LNCAP (cell line): Measurements from ENCODE around the gene ACTRT2.

Source experiments
- TF ChIP-seq, protein P1 (sequence below): fragments of 450-650 bp; IDR thresholded peaks from 2 replicates; pipeline ENCODE4 v1.5.1; 2017; ENCODE audit warnings: mild to moderate bottlenecking

ACTRT2 gene

DNA sequence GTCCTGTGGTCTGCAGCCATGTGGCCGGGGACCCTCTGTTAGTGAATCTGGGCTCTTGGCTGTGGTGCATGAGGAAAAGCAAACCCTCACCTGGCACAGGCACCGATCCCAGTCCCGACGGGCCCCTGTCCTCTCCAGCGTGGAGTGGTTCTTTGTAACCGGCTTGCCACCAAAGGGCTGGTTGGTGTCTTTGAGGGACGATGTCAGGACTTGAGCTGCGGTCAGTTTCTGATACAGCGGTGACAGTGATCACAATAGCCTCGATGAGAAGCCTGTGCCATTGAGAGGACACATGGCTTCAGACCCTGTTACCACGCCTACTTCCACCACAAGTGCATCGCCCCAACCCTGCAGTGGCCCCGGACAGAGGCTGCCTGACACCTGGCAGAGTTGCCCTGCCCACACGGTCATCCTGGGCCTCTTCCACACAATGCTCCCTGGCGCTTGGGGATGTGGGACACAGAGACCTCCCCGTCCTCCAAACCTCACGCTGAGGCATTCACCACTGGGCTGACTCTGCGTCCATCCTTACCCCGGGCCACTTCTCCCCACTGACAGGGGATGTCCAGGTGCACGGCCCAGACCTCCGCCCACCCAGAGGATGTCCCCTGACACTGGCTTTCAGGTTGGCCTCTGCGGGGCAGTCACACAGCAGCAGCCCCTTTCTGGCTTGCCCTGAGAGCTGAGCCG, 18.8 kb upstream of the ACTRT2 start:
- TF ChIP-seq, protein P1, sequence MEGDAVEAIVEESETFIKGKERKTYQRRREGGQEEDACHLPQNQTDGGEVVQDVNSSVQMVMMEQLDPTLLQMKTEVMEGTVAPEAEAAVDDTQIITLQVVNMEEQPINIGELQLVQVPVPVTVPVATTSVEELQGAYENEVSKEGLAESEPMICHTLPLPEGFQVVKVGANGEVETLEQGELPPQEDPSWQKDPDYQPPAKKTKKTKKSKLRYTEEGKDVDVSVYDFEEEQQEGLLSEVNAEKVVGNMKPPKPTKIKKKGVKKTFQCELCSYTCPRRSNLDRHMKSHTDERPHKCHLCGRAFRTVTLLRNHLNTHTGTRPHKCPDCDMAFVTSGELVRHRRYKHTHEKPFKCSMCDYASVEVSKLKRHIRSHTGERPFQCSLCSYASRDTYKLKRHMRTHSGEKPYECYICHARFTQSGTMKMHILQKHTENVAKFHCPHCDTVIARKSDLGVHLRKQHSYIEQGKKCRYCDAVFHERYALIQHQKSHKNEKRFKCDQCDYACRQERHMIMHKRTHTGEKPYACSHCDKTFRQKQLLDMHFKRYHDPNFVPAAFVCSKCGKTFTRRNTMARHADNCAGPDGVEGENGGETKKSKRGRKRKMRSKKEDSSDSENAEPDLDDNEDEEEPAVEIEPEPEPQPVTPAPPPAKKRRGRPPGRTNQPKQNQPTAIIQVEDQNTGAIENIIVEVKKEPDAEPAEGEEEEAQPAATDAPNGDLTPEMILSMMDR, result no peak

DNA sequence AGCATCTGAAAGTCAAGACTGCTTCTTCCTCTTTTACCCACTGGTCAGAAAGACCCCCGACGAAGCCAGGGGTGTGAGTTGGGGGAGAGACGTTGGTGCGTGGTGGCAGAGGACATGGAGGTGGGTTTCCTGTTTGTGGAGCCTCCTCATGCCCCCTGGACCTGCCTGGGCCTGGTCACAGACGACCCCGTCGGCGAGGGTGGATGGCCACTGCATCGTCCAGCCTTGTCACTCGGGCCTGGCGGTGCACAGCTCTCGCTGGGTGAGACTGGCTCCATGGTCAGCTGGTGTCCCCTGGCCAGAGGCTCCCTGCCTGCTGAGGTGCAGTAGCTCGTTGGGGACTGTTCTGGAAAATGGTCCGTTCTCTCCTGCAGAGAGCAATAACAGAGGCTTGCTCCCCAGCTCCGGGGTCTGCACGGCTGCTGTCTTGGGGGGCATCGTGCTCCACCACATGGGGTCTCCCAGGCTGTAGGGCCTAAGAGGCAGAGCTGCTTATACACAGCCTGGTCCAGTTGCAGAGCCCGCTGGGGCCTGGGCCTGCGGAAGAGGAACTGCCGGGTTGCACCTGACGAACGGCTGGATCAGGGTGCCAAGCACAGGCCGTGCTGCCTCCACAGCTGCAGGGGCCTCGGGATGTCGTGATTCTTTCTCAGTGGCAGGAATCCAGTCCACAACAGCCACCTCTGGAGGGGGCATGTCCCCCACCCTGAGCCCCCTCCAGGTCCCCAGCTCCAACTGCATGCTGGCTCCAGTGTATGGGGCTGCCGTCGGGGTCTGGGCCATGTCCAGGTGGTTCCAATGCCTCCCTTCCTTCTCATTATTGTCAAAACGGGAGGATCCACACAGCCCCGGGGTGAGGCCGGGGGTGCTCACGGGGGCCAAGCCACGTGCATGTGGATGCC, 18.0 kb upstream of the ACTRT2 start:
- TF ChIP-seq, protein P1, result no peak

DNA sequence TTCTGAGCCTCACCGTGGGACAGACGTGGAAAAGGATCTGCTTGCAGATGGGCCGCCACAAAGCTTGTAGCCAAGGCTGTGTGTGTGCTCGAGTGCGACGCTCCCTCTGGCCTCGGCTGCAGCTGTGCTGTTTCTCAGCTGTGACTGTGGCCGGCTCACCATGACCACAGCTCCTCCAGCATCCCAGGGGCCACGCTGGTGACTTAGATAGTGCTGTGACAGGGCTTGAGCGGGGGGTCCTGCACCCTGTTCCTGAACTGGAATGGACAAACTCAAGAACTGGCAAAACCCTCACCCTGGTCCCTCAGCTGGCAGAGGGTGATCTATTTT, 17.4 kb upstream of the ACTRT2 start:
- TF ChIP-seq, protein P1, result no peak

DNA sequence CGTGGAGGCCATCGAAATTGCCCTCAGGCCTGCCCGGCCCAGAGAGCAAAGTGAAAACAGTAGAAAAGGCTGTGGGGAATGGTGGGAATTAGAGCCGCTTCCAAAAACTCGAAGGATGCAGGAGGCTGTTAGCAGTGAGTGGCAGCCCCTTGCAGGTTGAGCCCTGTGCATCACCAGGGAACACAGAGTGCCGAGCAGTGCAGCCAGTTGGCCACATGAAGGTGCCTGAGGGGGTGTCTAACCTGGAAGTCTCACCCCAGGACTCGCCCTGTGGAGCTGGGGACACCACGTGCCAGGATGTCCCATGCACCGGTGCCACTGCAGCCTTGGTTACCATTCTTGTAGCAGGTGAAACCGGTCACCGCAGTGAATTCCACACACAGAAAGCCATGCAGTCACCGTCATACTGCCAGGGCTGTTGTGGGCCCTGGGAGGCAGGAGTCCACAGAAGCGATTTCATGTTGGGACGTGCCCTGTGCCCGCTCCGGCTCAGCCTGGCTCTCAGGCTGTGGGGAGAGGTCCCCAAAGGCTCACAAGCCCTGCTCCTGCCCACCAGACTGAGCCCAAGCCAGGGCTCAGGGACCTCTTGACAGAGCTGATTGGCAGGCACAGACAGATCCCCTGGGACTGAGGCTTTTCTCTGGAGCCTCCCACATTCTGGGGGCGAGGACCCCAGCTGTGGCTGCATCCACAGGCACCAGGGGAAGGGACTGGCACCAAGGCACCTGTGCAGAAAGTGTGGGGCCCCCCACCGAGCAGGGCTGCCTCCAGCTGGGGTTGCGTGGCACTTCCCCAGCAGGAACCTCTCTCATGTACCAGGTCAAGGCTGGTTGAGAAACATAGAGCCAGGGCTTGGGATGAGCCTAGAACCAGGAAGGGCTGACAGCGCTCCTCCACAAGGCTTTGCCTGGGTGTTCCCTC, 16.7 kb upstream of the ACTRT2 start:
- TF ChIP-seq, protein P1, result no peak

DNA sequence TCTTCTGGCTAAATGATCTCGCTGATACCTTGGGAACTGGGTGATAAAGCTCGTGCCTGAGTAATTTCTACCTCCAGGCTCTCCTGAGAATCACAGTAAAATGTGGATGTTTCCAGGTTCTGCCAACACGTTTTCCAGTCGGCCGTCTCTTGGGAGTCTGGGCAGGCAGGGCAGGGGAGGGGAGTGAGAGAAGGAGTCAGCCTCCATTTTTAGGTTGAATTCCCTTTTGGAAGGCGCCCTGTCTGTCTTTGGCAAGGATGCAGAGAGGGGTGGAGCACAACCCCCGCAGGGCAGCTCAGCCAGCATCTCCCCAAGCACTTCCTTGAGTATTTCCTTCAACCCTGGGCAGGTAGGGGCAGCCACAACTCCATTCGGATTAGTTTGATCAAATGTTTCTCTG, 15.5 kb upstream of the ACTRT2 start:
- TF ChIP-seq, protein P1, result no peak

DNA sequence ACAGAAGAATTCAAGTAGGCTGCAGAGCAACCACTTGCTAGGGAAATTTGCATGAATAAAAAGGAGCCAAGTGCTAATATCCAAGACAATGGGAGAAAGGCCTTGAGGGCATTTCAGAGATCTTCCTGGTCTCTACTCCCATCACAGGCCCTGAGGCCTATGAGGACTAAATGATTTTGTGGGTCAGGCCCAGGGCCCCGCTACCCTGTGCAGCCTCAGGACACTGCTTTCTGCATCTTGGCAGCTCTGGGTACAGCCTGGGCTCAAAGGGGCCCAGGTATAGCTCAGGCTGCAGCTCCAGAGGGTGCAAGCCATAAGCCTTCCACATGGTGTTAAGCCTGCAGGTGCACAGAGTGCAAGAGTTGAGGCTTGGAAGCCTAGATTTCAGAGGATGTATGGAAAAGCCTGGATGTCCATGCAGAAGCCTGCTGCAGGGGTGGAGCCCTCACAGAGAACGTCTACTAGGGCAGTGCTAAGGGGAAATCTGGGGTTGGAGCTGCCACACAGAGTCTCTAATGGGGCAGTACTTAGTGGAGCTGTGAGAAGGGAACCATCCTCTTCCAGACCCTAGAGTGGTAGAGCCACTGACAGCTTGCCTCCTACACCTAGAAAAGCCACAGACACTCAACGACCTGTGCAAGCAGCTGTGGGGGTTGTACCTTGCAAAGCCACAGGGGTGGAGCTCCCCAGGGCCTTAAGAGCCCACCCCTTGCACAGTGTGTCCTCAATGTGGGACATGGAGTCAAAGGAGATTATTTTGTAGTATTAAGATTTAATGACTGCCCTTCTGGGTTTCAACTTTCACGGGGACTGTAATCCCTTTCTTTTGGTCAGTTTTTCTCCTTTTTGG, 13.7 kb upstream of the ACTRT2 start:
- TF ChIP-seq, protein P1, result no peak
